Measurements from ENCODE around the gene GRM5. TPM values are rescaled to one million over a fixed set of nuclear protein-coding genes. Genes with fewer than 3 reads are reported as not detected.

The GRM5 gene
- total RNA-seq, 2 experiments from 2014 or later = 0.02 TPM; not detected in 1

DNA sequence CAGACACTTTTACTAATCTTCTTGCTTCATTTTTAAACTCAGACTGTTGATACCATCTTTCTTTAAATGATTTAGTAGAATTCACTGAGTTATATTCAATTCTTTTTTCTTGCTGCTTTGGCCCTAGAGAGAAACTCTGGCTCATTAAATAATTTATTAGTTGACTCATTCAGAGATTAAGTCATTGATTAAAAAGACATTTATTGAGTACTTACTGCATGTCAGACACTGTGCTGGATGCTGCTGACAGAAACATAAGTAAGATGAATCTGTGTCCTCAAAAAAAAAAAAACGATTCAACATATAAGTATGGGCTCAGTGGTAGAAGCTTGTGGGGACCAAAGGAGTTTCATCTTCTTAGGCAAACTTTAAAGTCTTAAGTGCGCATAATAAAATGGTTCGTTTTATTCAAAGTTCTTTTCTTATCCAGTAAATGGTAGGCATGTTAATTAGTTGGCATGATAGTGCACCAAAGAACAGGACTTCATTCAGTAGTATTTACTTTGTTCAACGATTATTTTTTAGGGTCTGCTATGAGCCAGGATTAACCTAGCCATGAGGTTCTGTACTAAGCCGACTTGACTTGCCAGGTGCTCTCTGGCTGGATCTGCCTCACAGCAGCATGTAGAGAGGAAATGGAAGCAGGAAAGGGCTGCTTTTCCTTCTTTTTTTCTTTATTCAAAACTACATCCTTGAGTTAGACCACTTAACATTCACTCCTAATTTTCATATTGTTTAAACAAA, 447.3 kb downstream of the GRM5 start:
- Mint-ChIP-seq H3K9me3 (no peaks in the 10 kb centered on the region), H3K4me3 (no peak overlapping the region), H3K27me3 (peaks cover 2% of the 10 kb centered on the region), H3K4me1 (ENCODE audit: low read depth) (no peaks in the 10 kb centered on the region), H3K27ac (no peak overlapping the region), H3K36me3 (no peaks in the 10 kb centered on the region)
- ChIA-PET CTCF (no interaction called here), POLR2A (no interaction called here)
- no peak for DNase-seq
- intact Hi-C loops (cut with micrococcal nuclease) = no loop called here

DNA sequence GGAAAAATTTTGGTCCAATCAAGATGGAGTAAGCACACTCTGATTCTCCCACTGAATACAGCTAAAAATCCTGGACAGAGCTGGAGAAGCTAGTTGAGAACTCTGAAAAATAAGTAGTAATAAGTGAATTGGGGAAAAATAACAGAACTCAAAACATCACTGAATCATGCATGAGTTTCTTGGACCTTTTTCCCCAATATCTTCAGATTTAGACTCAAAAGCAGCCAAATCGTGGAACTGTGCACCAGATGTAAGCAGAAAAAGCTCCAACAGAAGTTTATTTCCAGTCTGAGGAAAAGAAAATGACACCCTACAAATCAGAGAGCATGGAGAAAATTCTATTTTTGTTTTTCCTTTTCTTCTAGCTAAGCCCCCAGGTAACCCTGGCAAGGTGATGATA, 448.6 kb downstream of the GRM5 start:
- no peak overlapping the region for H3K27ac Mint-ChIP-seq
- H3K9me3 Mint-ChIP-seq = no peaks in the 10 kb centered on the region
- intact Hi-C loops (cut with micrococcal nuclease) = no loop called here
- CTCF ChIA-PET = no interaction called here
- peaks cover 2% of the 10 kb centered on the region for H3K27me3 Mint-ChIP-seq
- H3K4me3 Mint-ChIP-seq = no peak overlapping the region
- H3K36me3 Mint-ChIP-seq = no peaks in the 10 kb centered on the region
- no peaks in the 10 kb centered on the region for H3K4me1 Mint-ChIP-seq (ENCODE audit: low read depth)
- POLR2A ChIA-PET = no interaction called here
- DNase-seq = no peak

DNA sequence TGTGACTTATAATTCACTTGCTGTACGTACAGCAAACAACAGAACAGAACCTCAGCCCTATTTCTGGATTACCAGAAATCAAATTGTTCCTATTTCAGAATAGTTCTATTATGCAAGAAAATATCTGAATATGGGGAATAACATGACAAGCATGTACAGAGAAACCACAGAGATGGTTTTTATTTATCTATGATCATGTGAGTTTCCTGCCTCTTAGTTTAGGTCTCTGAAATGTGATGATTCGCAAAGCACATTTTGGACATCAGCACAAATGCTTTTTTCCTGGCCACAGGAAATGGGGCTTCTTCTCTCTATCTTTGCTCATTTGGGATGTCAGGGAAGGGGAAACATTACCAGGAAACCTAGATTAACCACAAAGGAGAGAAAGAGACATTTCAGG, 461.5 kb downstream of the GRM5 start:
- Mint-ChIP-seq H3K27ac (no peak overlapping the region), H3K4me1 (ENCODE audit: low read depth) (no peaks in the 10 kb centered on the region), H3K4me3 (no peak overlapping the region), H3K9me3 (no peaks in the 10 kb centered on the region), H3K27me3 (no peaks in the 10 kb centered on the region), H3K36me3 (no peaks in the 10 kb centered on the region)
- no peak for DNase-seq
- POLR2A ChIA-PET = no interaction called here
- intact Hi-C loops (cut with micrococcal nuclease) = no loop called here
- CTCF ChIA-PET = no interaction called here

DNA sequence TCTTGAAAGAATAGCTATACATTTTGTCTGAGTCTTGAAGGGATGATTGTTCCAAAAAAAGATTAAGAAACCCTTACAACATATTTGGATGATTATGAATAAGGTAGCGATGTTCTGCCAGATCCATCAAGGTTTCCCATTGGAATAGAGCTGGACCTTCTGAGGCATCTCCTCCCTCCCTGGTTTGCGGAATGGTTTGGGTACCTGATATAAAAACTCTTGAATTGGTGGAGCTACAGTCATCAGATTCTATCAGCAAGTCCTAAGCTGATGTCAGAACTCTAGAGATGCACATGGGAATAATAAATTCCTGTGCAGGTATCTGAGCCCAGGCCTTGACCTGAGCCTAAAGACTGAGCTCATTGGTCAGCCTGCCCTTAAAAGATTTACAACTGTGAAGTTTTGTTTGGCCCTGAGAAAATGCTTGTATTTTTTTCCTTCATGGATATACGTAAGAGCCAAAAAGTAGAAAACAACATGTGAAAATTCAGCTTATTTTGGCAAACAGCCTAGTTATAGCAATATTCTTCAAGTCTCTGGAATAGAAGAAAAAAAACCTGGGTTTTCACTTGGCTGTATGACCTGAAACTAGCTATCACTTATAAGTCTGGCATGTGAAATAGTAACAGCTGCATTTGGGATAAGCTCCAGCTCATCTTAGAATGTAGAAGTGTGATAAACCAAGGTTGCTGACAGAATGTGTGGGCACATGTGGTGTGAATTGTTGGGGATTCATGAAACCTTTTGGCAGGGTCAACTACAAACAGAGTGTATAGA, 462.5 kb downstream of the GRM5 start:
- CTCF ChIA-PET = no interaction called here
- POLR2A ChIA-PET = no interaction called here

DNA sequence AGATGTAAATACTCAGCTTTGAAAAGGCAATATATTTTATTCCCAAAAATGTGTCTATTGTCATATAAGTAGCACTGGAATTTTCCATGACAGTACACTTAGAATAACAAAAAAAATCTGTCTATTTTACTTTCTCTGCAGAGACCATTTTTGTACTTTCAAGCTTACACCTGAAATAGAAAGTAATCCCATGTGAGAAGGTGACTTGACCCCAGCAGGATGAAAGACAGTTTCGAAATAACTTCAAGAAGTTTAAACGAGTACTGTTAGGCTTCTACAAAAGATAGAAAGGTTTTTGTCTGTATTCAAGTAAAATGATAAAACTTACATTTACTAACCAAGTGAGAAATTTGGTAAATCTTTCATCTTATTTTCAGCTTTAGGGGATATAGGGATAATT, 468.4 kb downstream of the GRM5 start:
- no peaks in the 10 kb centered on the region for H3K9me3 Mint-ChIP-seq
- H3K36me3 Mint-ChIP-seq = no peaks in the 10 kb centered on the region
- no peaks in the 10 kb centered on the region for H3K27me3 Mint-ChIP-seq
- ChIA-PET CTCF (interaction anchor here (1.3 kb wide), 1 partner anchor 53 kb away, joined by 4 read pairs; no protein-coding TSS in a partner anchor), POLR2A (no interaction called here)
- DNase-seq = no peak
- H3K4me3 Mint-ChIP-seq = no peak overlapping the region
- intact Hi-C loops (cut with micrococcal nuclease) = no loop called here
- H3K27ac Mint-ChIP-seq = no peak overlapping the region
- H3K4me1 Mint-ChIP-seq (ENCODE audit: low read depth) = peaks cover 8% of the 10 kb centered on the region

More for the DNA sequence above, 462.5 kb downstream of the GRM5 start:
- Mint-ChIP-seq H3K4me3 (no peak overlapping the region), H3K4me1 (ENCODE audit: low read depth) (peaks cover 3% of the 10 kb centered on the region), H3K9me3 (no peaks in the 10 kb centered on the region), H3K27me3 (no peaks in the 10 kb centered on the region), H3K27ac (no peak overlapping the region), H3K36me3 (no peaks in the 10 kb centered on the region)
- no peak for DNase-seq
- intact Hi-C loops (cut with micrococcal nuclease) = no loop called here

DNA sequence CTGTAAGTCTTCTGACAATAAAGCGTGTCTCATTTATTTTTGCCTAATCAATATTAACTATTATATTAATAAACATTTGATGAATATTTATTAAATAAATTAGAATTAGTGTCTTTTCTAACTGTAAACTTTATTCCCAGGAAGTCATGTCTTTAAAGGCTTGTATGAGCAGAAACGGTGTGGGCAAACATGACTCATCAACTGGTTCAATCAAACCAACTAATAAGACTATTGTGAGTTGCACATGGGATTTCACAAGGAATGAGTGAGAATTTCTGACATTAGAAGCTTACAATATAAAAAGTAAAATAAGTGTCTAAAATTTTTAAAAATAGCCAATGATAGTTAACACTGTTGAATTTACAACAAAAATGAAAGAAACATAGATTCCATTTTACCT, 469.0 kb downstream of the GRM5 start:
- no peak overlapping the region for H3K27ac Mint-ChIP-seq
- DNase-seq = no peak
- no peaks in the 10 kb centered on the region for H3K9me3 Mint-ChIP-seq
- no peak overlapping the region for H3K4me3 Mint-ChIP-seq
- H3K27me3 Mint-ChIP-seq = no peaks in the 10 kb centered on the region
- POLR2A ChIA-PET = no interaction called here
- no peaks in the 10 kb centered on the region for H3K36me3 Mint-ChIP-seq
- intact Hi-C loops (cut with micrococcal nuclease) = no loop called here
- peaks cover 8% of the 10 kb centered on the region for H3K4me1 Mint-ChIP-seq (ENCODE audit: low read depth)
- CTCF ChIA-PET = no interaction called here

DNA sequence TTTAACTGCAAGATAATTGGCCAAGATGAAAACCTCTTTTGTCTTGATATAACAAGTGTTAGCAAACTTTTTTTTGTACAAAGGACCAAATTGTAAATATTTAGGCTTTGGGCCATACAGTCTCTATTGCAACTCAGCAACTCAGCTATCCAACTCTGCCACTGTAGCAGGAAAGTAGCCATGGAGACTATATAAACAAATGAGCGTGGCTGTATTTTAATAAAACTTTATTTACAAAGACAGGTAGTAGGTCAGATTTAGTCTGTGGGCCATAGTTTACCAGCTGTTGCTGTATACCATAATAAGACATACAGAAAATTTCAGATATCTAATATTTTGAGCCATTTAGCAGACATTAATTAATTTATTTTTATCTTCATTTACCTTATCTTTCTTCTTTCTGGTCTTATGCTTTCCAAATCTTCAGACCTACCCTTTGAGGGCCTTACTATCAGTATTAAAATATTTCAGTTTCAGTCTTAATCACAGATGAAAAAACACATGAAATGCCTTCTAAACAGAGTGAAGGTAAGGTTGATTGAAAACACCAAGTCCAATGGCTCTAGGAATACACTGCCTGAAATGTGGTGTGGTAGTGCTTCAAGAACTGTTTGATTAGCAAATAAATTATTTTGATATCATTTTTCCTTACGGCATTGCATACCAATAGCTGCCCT, 471.4 kb downstream of the GRM5 start:
- Mint-ChIP-seq H3K4me3 (no peak overlapping the region), H3K27ac (no peak overlapping the region), H3K9me3 (no peaks in the 10 kb centered on the region), H3K27me3 (no peaks in the 10 kb centered on the region), H3K4me1 (ENCODE audit: low read depth) (peaks cover 8% of the 10 kb centered on the region), H3K36me3 (no peaks in the 10 kb centered on the region)
- ChIA-PET CTCF (no interaction called here), POLR2A (no interaction called here)
- DNase-seq = no peak
- intact Hi-C loops (cut with micrococcal nuclease) = no loop called here

DNA sequence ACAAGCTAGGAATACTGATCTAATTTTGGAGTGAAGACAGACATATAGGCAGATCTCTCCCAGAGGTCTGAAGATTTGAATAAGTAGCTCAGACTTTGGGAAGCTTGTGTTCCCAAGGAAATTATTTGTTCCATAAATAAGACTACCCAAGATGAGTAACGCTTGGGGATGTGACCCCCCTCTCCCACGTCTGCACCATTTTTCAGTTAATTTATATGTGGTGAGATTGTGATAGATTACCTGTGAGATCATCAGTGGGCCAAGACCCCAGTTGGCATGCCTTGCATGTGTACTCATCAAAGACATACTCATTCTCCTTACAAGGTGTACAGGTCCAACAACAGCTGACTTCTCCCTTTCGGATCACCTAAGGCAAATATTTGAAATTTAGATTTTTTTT, 475.4 kb downstream of the GRM5 start:
- no peak overlapping the region for H3K4me3 Mint-ChIP-seq
- POLR2A ChIA-PET = interaction anchor here (0.5 to 0.6 kb wide), 2 partner anchors 16 to 254 kb away, joined by 3 read pairs; no protein-coding TSS in a partner anchor
- no peak overlapping the region for H3K27ac Mint-ChIP-seq
- H3K4me1 Mint-ChIP-seq (ENCODE audit: low read depth) = no peaks in the 10 kb centered on the region
- CTCF ChIA-PET = no interaction called here
- H3K36me3 Mint-ChIP-seq = no peaks in the 10 kb centered on the region
- H3K9me3 Mint-ChIP-seq = no peaks in the 10 kb centered on the region
- H3K27me3 Mint-ChIP-seq = no peaks in the 10 kb centered on the region
- intact Hi-C loops (cut with micrococcal nuclease) = no loop called here
- DNase-seq = no peak

DNA sequence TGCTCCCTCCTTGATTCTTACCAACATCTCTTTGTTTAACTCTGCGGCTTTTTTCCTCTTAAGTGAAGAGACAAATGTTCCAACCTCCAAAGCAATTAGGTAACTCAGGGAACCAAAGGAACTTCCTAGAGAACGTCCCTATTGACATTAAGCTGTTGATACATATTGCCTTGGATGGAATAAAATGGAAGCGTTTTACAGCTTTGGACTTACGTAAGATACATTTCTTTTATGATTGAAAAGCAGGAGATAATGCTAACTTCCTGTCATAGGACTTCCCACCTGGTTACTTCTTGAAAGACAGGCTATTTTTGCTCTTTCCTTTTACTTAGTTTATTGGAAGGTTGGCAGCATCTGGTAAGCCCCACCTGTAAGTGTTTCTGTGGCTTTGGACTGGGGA, 482.5 kb downstream of the GRM5 start:
- no peaks in the 10 kb centered on the region for H3K36me3 Mint-ChIP-seq
- no peak for DNase-seq
- H3K4me1 Mint-ChIP-seq (ENCODE audit: low read depth) = no peaks in the 10 kb centered on the region
- peaks cover 10% of the 10 kb centered on the region for H3K27me3 Mint-ChIP-seq
- POLR2A ChIA-PET = no interaction called here
- CTCF ChIA-PET = no interaction called here
- H3K27ac Mint-ChIP-seq = no peak overlapping the region
- H3K4me3 Mint-ChIP-seq = no peak overlapping the region
- H3K9me3 Mint-ChIP-seq = no peaks in the 10 kb centered on the region
- intact Hi-C loops (cut with micrococcal nuclease) = no loop called here

DNA sequence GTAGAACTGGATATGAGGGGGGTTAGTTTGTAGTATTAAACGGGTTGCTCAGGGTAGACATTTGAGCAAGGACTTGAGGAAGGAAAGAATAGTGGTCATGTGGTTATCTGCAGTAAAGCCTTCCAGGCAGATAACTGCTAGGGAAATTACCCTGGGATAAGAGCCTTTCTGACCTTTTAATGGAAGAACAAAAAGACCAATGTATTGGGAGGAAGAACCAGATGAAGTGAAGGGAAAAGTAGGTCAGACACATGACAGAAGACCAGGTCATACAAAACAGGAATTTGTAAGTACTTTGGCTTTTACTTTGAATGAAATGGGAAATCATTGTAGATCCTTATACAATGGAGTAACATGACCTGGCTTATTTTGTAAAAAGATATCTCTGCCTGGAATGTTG, 486.3 kb downstream of the GRM5 start:
- H3K4me3 Mint-ChIP-seq = no peak overlapping the region
- intact Hi-C loops (cut with micrococcal nuclease) = no loop called here
- no peak overlapping the region for H3K27ac Mint-ChIP-seq
- H3K27me3 Mint-ChIP-seq = peaks cover 15% of the 10 kb centered on the region
- no peak for DNase-seq
- H3K9me3 Mint-ChIP-seq = no peaks in the 10 kb centered on the region
- H3K4me1 Mint-ChIP-seq (ENCODE audit: low read depth) = no peaks in the 10 kb centered on the region
- CTCF ChIA-PET = no interaction called here
- POLR2A ChIA-PET = no interaction called here
- H3K36me3 Mint-ChIP-seq = no peaks in the 10 kb centered on the region

DNA sequence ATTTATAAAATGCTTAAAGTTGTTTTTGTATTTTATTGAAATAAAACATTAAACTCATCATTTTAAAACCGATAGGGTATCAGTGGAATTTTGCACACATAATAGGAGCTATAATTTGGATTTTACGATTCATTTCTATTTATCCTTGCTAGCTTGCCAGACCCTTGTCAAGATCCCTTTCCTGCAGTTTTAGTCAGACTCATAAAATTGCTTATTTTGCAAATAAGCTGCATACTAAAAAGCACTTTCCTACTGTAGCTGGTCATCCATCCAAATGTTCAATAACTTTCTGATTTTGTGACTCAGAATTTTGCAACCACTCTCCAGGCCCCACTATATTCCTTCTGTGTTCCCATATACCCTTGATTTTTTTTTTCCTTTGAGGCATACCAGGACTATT, 489.0 kb downstream of the GRM5 start:
- H3K4me3 Mint-ChIP-seq = no peak overlapping the region
- POLR2A ChIA-PET = no interaction called here

DNA sequence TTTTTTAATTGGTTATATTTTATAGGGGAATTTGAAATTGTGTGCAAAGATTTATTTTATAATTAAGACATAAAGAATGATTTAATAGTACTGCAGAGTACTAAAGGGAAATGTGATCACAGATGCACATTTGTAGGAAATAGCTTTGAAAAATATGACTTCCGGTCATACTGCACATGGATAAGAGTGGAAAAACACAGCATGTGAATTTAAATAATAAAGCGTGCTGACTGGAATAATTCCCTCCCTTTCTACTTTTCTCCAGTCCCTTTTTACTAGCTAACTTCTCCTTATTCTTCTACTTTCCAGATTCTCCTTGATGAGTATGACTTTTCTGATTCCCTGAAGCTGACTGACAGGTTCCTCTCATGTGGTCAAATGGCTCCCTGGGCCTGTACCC, 489.9 kb downstream of the GRM5 start:
- intact Hi-C loops (cut with micrococcal nuclease) = no loop called here
- ChIA-PET CTCF (interaction anchor here (1.5 kb wide), 1 partner anchor 24 kb away, joined by 4 read pairs; no protein-coding TSS in a partner anchor), POLR2A (no interaction called here)
- Mint-ChIP-seq H3K4me3 (no peak overlapping the region), H3K4me1 (ENCODE audit: low read depth) (no peaks in the 10 kb centered on the region), H3K27ac (no peak overlapping the region), H3K9me3 (no peaks in the 10 kb centered on the region), H3K27me3 (peaks cover 10% of the 10 kb centered on the region), H3K36me3 (no peaks in the 10 kb centered on the region)
- no peak for DNase-seq

More for the DNA sequence above, 489.0 kb downstream of the GRM5 start:
- H3K9me3 Mint-ChIP-seq = no peaks in the 10 kb centered on the region
- H3K27ac Mint-ChIP-seq = no peak overlapping the region
- CTCF ChIA-PET = interaction anchor here (0.9 to 1.5 kb wide), 2 partner anchors 19 to 25 kb away, joined by 4 to 5 read pairs; no protein-coding TSS in a partner anchor
- no peaks in the 10 kb centered on the region for H3K36me3 Mint-ChIP-seq
- H3K27me3 Mint-ChIP-seq = peaks cover 11% of the 10 kb centered on the region
- H3K4me1 Mint-ChIP-seq (ENCODE audit: low read depth) = no peaks in the 10 kb centered on the region
- intact Hi-C loops (cut with micrococcal nuclease) = no loop called here
- DNase-seq = no peak

Data from activated CD4-positive, alpha-beta memory T cell treated with anti-CD3 and anti-CD28 coated beads for 36 hours (primary cell).